H1 (cell line): ENCODE results near the gene POLDIP2. TPM values are rescaled to one million over a fixed set of nuclear protein-coding genes. Genes with fewer than 3 reads are reported as not detected.
A peak's percentile ranks its signal among the peaks of the same experiment; 100 is the strongest.

Source experiments
- ATF3 ChIP-seq: IDR thresholded peaks from 2 replicates; pipeline ENCODE4 v1.6.1; 2011; ENCODE audit warnings: low read depth, mild to moderate bottlenecking, low read length; ENCODE audit not compliant: insufficient read depth
- BACH1 ChIP-seq: IDR thresholded peaks from 2 replicates; pipeline ENCODE4 v1.6.1; 2012; ENCODE audit warnings: low read length, improper control_type of control experiment
- CBX8 ChIP-seq: fragments of 300-800, 300-1000 bp; sonication (generic); IDR thresholded peaks from 2 replicates; pipeline ENCODE4 v1.7.1; 2016; ENCODE audit warnings: low read depth, low read length, borderline replicate concordance
- FOSL1 ChIP-seq: IDR thresholded peaks from 2 replicates; pipeline ENCODE4 v1.6.1; 2011; ENCODE audit warnings: mild to moderate bottlenecking, low read depth, low read length, moderate library complexity; ENCODE audit not compliant: insufficient read depth
- JUN ChIP-seq: IDR thresholded peaks from 2 replicates; pipeline ENCODE4 v1.6.1; 2011; ENCODE audit warnings: low read depth, mild to moderate bottlenecking, improper control_type of control experiment, low read length
- KDM1A ChIP-seq: fragments of 200-600, 300-600 bp; sonication (generic); IDR thresholded peaks from 2 replicates; pipeline ENCODE4 v1.7.1; 2016; ENCODE audit warnings: mild to moderate bottlenecking, low read length, borderline replicate concordance
- POLR2A ChIP-seq, 2 experiments: IDR thresholded peaks; 1 replicate in 1 of 2; 2 replicates in 1 of 2; pipeline ENCODE4 v1.6.1; 2011; ENCODE audit warnings: low read depth in 2 of 2, low read length in 2 of 2, mild to moderate bottlenecking in 2 of 2; ENCODE audit errors: control extremely low read depth in 1 of 2
- POLR2AphosphoS5 ChIP-seq: IDR thresholded peaks from 2 replicates; pipeline ENCODE4 v1.6.1; 2011; ENCODE audit warnings: low read depth, low read length
- SIN3A ChIP-seq, 2 experiments: IDR thresholded peaks in 1 of 2; conservative IDR thresholded peaks in 1 of 2; 2 replicates each; pipeline ENCODE4 v1.6.1; 2011 to 2012; ENCODE audit warnings: low read length in 2 of 2, improper control_type of control experiment in 1 of 2, low read depth in 1 of 2, mild to moderate bottlenecking in 1 of 2
- SIRT6 ChIP-seq: IDR thresholded peaks from one replicate; pipeline ENCODE4 v1.7.1; 2012; ENCODE audit warnings: low read length, inconsistent platforms
- USF2 ChIP-seq: IDR thresholded peaks from 2 replicates; pipeline ENCODE4 v1.6.1; 2011; ENCODE audit warnings: low read length, improper control_type of control experiment
- polyA plus RNA-seq, 7 experiments: library from polyadenylated mRNA; depleted of rRNA in 3 of 7; stranded (reverse) in 5 of 7; unstranded in 2 of 7; fragments of >200 nt in 5 of 7; fragments of 200-250 nt in 2 of 7; gene quantifications; 1 replicate in 5 of 7; 2 replicates in 1 of 7; 4 replicates in 1 of 7; pipeline versions ENCODE4 v1.2.1 to v1.2.3, GENCODE V29; 2011 to 2013; ENCODE audit warnings: missing spikeins in 2 of 7, mixed read lengths in 2 of 7
- total RNA-seq: library from RNA; stranded (reverse); fragmentation: NEBNext Ultra II Directional; extraction: Animal tissue kit (Norgen Biotek cat#: 25700); gene quantifications from 2 replicates; pipeline ENCODE4 v1.2.1, GENCODE V29; 2021

The POLDIP2 gene
- total and polyA plus RNA-seq, 2 of the 8 experiments (the other 6 are each of a cell fraction or from before 2014, with no cell fraction given) = 74.0 to 76.1 TPM

GRCh38 chr17:28318759-28319597 is 38.3 kb downstream of the POLDIP2 start, which contains the start of gene TMEM97 (continued):
- TF ChIP-seq KDM1A = 0 out of 2 replicates have a peak, but pooled peaks have one; percentile 43
- no peak for TF ChIP-seq ATF3
- TF ChIP-seq SIN3A (conservative IDR thresholded peaks at IDR 0.05 in 1 of 2, IDR thresholded peaks at IDR 0.05 in 1 of 2; ENCODE audit: low read depth in 1 of 2, low read length in 2 of 2) = 0 out of 4 replicates have a peak, but pooled peaks have one; percentile 11 to 26
- no peak for TF ChIP-seq CBX8
- TF ChIP-seq POLR2AphosphoS5 = peak; percentile 58; the same call in 1 of the 2 replicates
- TF ChIP-seq FOSL1 = no peak
- TF ChIP-seq USF2 = no peak
- TF ChIP-seq BACH1 = peak; percentile 77
- TF ChIP-seq JUN = no peak
- TF ChIP-seq SIRT6 = no peak
- TF ChIP-seq POLR2A (IDR thresholded peaks at IDR 0.05; ENCODE audit: control extremely low read depth in 1 of 2, low read depth in 2 of 2, low read length in 2 of 2) = peak in 1 of 2 experiments; percentile 56; a peak in 1 of 3 replicates
